Right atrium auricular region (tissue), 2 donors: ENCODE data around the gene ZKSCAN1. TPM values are rescaled to one million over a fixed set of nuclear protein-coding genes. Genes with fewer than 3 reads are reported as not detected.
"Not testable (repeated sequence)": the region's sequence is repeated elsewhere in the genome, so short reads cannot be mapped to it uniquely, and the experiment has no call there.

Experiments
- DNase-seq: peaks from one replicate; pipeline ENCODE4 v3.0.0-alpha.2; 2019; ENCODE audit warnings: low spot score
- H3K27ac ChIP-seq, 2 donors: fragments of 200-600 bp; sonication (generic); 1 replicate in 1 of 2; 2 replicates in 1 of 2; pipeline ENCODE4 v1.5.1; 2016 to 2019
- H3K27me3 ChIP-seq, 2 donors: fragments of 200-600 bp; sonication (generic); one replicate each; pipeline versions ENCODE4 v1.5.1 to v1.6.0; 2017 to 2019
- H3K36me3 ChIP-seq: fragments of 200-600 bp; sonication (generic); one replicate; pipeline ENCODE4 v1.5.1; 2016
- H3K4me1 ChIP-seq, 2 donors: fragments of 200-600 bp; sonication (generic); one replicate each; pipeline versions ENCODE4 v1.5.1 to v1.6.0; 2017 to 2019
- H3K4me3 ChIP-seq, 2 donors: fragments of 200-600 bp; sonication (generic); 1 replicate in 1 of 2; 2 replicates in 1 of 2; pipeline ENCODE4 v1.5.1; 2017 to 2019; ENCODE audit warnings: mild to moderate bottlenecking in 1 of 2, moderate library complexity in 1 of 2
- H3K9me3 ChIP-seq, 2 donors: fragments of 200-600 bp; sonication (generic); one replicate each; pipeline ENCODE4 v1.5.1; 2019
- total RNA-seq, 2 donors: library from RNA; depleted of rRNA; stranded (reverse); fragments of >200 nt; gene quantifications; one replicate each; pipeline ENCODE4 v1.1.0, GENCODE V29; 2016
- TF ChIP-seq, protein P1 (sequence below), 2 donors: fragments of 200-600 bp; sonication (generic); IDR thresholded peaks; one replicate each; pipeline ENCODE4 v1.5.1; 2019; ENCODE audit warnings: antibody characterized with exemption in 2 of 2

The ZKSCAN1 gene
- total RNA-seq, 2 donors from 2014 or later, result 19.8 to 20.0 TPM

DNA sequence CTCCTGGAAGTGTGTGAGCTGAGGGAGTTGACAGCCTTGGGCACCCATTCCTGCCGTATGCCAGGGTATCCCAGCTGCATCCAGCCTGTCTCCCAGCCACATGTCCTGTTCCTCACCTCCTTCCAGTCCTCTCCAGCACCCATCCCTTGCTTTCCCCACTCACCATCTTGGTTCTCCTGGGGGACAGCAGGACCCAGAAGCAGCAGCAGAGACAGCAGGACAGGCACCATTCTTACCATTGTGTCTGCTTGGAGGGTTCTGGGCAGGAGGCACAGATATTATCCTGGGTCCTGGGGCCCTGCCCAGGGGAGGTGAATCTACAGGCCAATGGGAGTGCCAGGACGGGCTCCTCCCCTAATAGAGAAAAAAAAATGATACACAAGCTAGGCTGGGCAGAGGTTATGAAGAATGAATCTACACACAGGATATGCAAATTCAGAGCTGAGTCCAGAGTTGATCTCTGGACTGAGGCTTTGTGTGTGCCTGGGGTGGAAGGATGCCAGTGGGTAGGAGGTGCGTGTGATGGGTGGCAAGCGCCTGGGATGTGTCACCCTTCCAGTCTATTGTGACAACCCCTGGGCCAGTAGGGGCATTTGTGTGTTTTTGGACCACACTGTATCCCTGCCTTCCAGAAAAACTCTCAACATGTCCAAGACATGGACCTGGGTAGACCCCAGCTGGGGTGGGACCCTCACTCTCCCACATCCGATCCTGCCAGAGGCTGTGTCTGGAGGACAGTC, 39.4 kb upstream of the ZKSCAN1 start, which contains the start of gene AZGP1:
TSS of gene AZGP1 (minus strand) at position 250 of the 740 bp plus-strand sequence. CDS start at position 239, 11 bp downstream.
- TF ChIP-seq, protein P1, sequence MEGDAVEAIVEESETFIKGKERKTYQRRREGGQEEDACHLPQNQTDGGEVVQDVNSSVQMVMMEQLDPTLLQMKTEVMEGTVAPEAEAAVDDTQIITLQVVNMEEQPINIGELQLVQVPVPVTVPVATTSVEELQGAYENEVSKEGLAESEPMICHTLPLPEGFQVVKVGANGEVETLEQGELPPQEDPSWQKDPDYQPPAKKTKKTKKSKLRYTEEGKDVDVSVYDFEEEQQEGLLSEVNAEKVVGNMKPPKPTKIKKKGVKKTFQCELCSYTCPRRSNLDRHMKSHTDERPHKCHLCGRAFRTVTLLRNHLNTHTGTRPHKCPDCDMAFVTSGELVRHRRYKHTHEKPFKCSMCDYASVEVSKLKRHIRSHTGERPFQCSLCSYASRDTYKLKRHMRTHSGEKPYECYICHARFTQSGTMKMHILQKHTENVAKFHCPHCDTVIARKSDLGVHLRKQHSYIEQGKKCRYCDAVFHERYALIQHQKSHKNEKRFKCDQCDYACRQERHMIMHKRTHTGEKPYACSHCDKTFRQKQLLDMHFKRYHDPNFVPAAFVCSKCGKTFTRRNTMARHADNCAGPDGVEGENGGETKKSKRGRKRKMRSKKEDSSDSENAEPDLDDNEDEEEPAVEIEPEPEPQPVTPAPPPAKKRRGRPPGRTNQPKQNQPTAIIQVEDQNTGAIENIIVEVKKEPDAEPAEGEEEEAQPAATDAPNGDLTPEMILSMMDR (IDR thresholded peaks at IDR 0.05), result no peak
- H3K9me3 ChIP-seq, result no peaks in the 10 kb centered on the region
- DNase-seq, result no peak
- H3K4me3 ChIP-seq, result no peak within 1 kb of the TSS
- no peaks in the 10 kb centered on the region for H3K4me1 ChIP-seq
- no peaks in the 10 kb centered on the region for H3K36me3 ChIP-seq
- no peaks in the 10 kb centered on the region for H3K27me3 ChIP-seq
- no peak within 1 kb of the TSS for H3K27ac ChIP-seq

GRCh38 chr7:99976626-99977025, 38.8 kb upstream of the ZKSCAN1 start:
- H3K27ac ChIP-seq, result no peak overlapping the region
- TF ChIP-seq, protein P1 (IDR thresholded peaks at IDR 0.05), result no peak
- DNase-seq, result no peak

DNA sequence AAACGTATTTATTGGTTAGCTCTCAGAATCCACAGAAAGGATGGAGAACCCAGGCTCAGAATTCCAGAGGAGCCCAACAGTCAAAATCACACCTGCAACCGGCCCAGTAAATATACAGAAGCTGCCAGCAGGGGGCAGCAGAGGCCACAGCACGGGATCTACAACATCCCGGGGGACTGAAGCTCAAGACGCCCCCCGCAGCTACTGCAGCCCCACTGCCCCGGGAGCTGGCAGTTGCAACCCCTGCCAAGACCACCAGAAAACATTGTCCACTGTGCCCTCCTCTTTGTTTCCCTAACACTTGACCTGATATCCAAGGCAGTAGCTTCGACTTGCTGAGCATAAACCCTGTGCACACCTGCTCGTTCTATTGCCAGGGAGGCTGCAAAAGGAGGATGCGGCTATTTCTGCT, 35.6 kb upstream of the ZKSCAN1 start:
- H3K27ac ChIP-seq, H3K27me3 ChIP-seq, H3K4me3 ChIP-seq, H3K4me1 ChIP-seq, H3K36me3 ChIP-seq, H3K9me3 ChIP-seq: not testable (repeated sequence)
- DNase-seq, result peak; percentile 73
- TF ChIP-seq, protein P1 (IDR thresholded peaks at IDR 0.05), result peak; percentile 61 to 74

More at GRCh38 chr7:99976626-99977025, 38.8 kb upstream of the ZKSCAN1 start:
- Histone ChIP-seq H3K27me3 (no peaks in the 10 kb centered on the region), H3K4me1 (no peaks in the 10 kb centered on the region), H3K36me3 (no peaks in the 10 kb centered on the region), H3K9me3 (no peaks in the 10 kb centered on the region), H3K4me3 (no peak overlapping the region)

- not testable (repeated sequence) for H3K4me3 ChIP-seq, H3K9me3 ChIP-seq, H3K27me3 ChIP-seq, H3K4me1 ChIP-seq, H3K36me3 ChIP-seq, DNase-seq, H3K27ac ChIP-seq
Observed at GRCh38 chr7:99980448-99980872, 34.9 kb upstream of the ZKSCAN1 start.

- not testable (repeated sequence) for H3K27me3 ChIP-seq, DNase-seq, H3K27ac ChIP-seq, H3K9me3 ChIP-seq, H3K4me1 ChIP-seq, H3K36me3 ChIP-seq, H3K4me3 ChIP-seq
Observed at GRCh38 chr7:99981066-99981465, 34.3 kb upstream of the ZKSCAN1 start.

GRCh38 chr7:99984593-99984992, 30.8 kb upstream of the ZKSCAN1 start:
- H3K4me1 ChIP-seq, result no peaks in the 10 kb centered on the region
- H3K9me3 ChIP-seq, result no peaks in the 10 kb centered on the region
- TF ChIP-seq, protein P1 (IDR thresholded peaks at IDR 0.05), result no peak

GRCh38 chr7:99987306-99987705, 28.1 kb upstream of the ZKSCAN1 start:
- peaks cover 0 to 12% of the 10 kb centered on the region in 2 donors for H3K4me1 ChIP-seq
- DNase-seq, H3K27ac ChIP-seq, H3K36me3 ChIP-seq, H3K27me3 ChIP-seq, H3K4me3 ChIP-seq, H3K9me3 ChIP-seq: not testable (repeated sequence)

More at GRCh38 chr7:99984593-99984992, 30.8 kb upstream of the ZKSCAN1 start:
- Histone ChIP-seq H3K27ac (no peak overlapping the region), H3K36me3 (no peaks in the 10 kb centered on the region), H3K4me3 (no peak overlapping the region), H3K27me3 (no peaks in the 10 kb centered on the region)
- DNase-seq, result no peak
